K562 (cell line): ENCODE measurements around the gene TSSK2. TPM values are rescaled to one million over a fixed set of nuclear protein-coding genes. Genes with fewer than 3 reads are reported as not detected.

ENCODE experiments used
- COPS2 ChIP-seq: fragments of 450-650 bp; conservative IDR thresholded peaks from 2 replicates; pipeline ENCODE4 v1.6.1; 2016; ENCODE audit warnings: mild to moderate bottlenecking, moderate library complexity
- CREM ChIP-seq: IDR thresholded peaks from 2 replicates; pipeline ENCODE4 v1.6.1; 2014; ENCODE audit warnings: antibody characterized with exemption, low read depth
- CSDE1 ChIP-seq, 2 experiments: fragments of 450-650 bp; IDR thresholded peaks; 2 replicates each; pipeline ENCODE4 v1.6.1; 2016; ENCODE audit warnings: mild to moderate bottlenecking in 1 of 2
- E2F6 ChIP-seq, 2 experiments: IDR thresholded peaks; 2 replicates each; pipeline ENCODE4 v1.6.1; 2011; ENCODE audit warnings: borderline replicate concordance in 1 of 2, control low read depth in 1 of 2, low read depth in 1 of 2, low read length in 1 of 2, mild to moderate bottlenecking in 1 of 2, mixed read lengths in 1 of 2, moderate library complexity in 1 of 2; ENCODE audit not compliant: insufficient read depth in 1 of 2, insufficient read length in 1 of 2, poor library complexity in 1 of 2, severe bottlenecking in 1 of 2; ENCODE audit errors: extremely low read depth in 1 of 2
- ESRRB ChIP-seq: fragments of 250-450 bp; sonication (Bioruptor Pico); IDR thresholded peaks from 2 replicates; pipeline ENCODE4 v1.5.0; 2020; ENCODE audit warnings: mild to moderate bottlenecking, moderate library complexity, borderline replicate concordance
- HNRNPH1 ChIP-seq: fragments of 200-400 bp; formaldehyde crosslinking; optimal IDR thresholded peaks from 2 replicates; pipeline ENCODE3; 2017; ENCODE audit warnings: low read depth, mild to moderate bottlenecking, low read length, moderate library complexity
- MAZ ChIP-seq, 2 experiments: fragments of 450-650 bp in 1 of 2; sonication (generic) in 1 of 2; formaldehyde crosslinking; IDR thresholded peaks in 1 of 2; conservative IDR thresholded peaks in 1 of 2; 2 replicates each; pipeline versions ENCODE4 v1.4.0 to v1.5.0; 2020; ENCODE audit warnings: mild to moderate bottlenecking in 1 of 2, missing genetic modification reagents in 1 of 2
- MIER1 ChIP-seq: fragments of 450-650 bp; IDR thresholded peaks from 2 replicates; pipeline ENCODE4 v1.6.1; 2016; ENCODE audit warnings: antibody characterized with exemption, mild to moderate bottlenecking, low read depth
- NFIX ChIP-seq: fragments of 250-450 bp; sonication (Bioruptor Pico); IDR thresholded peaks from 2 replicates; pipeline ENCODE4 v1.4.0; 2020; ENCODE audit warnings: low read depth, mild to moderate bottlenecking, moderate library complexity
- NFRKB ChIP-seq: fragments of 450-650 bp; IDR thresholded peaks from 2 replicates; pipeline ENCODE4 v1.6.1; 2016; ENCODE audit warnings: low read depth
- NFYB ChIP-seq: IDR thresholded peaks from 2 replicates; pipeline ENCODE4 v1.6.1; 2011; ENCODE audit warnings: mild to moderate bottlenecking, moderate library complexity; ENCODE audit not compliant: insufficient read length; ENCODE audit errors: extremely low read depth
- NR2F6 ChIP-seq: fragments of 450-650 bp; formaldehyde crosslinking; IDR thresholded peaks from 2 replicates; pipeline ENCODE4 v1.4.0; 2020; ENCODE audit warnings: mild to moderate bottlenecking
- PHF20 ChIP-seq: fragments of 450-650 bp; IDR thresholded peaks from 2 replicates; pipeline ENCODE4 v1.6.1; 2018; ENCODE audit not compliant: partially characterized antibody
- POLR2H ChIP-seq: IDR thresholded peaks from 2 replicates; pipeline ENCODE4 v1.6.1; 2016; ENCODE audit warnings: missing genetic modification characterization, low read depth, mild to moderate bottlenecking, control low read depth, missing compliant biosample characterization, moderate library complexity
- POU5F1 ChIP-seq: fragments of 150-350 bp; IDR thresholded peaks from 2 replicates; pipeline ENCODE4 v1.6.1; 2014; ENCODE audit warnings: borderline replicate concordance, low read length, low read depth, mild to moderate bottlenecking; ENCODE audit not compliant: partially characterized antibody
- RFX7 ChIP-seq: fragments of 250-450 bp; sonication (Bioruptor Pico); IDR thresholded peaks from 2 replicates; pipeline ENCODE4 v1.5.1; 2021; ENCODE audit warnings: mild to moderate bottlenecking
- SIRT6 ChIP-seq: IDR thresholded peaks from one replicate; pipeline ENCODE4 v1.6.1; 2012; ENCODE audit warnings: low read depth, mild to moderate bottlenecking, control low read depth, inconsistent platforms, low read length, moderate library complexity
- TCF7 ChIP-seq: sonication (generic); IDR thresholded peaks from 2 replicates; pipeline ENCODE4 v1.6.1; 2016; ENCODE audit warnings: antibody characterized with exemption, borderline replicate concordance
- U2AF1 ChIP-seq: fragments of 200-400 bp; formaldehyde crosslinking; optimal IDR thresholded peaks from 2 replicates; pipeline ENCODE3; 2017; ENCODE audit warnings: mild to moderate bottlenecking, low read depth, low read length, moderate library complexity
- ZKSCAN1 ChIP-seq: fragments of 150-350 bp; IDR thresholded peaks from 2 replicates; pipeline ENCODE4 v1.6.1; 2016; ENCODE audit warnings: low read depth, low read length
- ZNF146 ChIP-seq: IDR thresholded peaks from one replicate; pipeline ENCODE4 v1.6.1; 2018; ENCODE audit warnings: missing compliant biosample characterization; ENCODE audit not compliant: unreplicated experiment
- ZNF175 ChIP-seq: fragments of 200-800 bp; sonication (Bioruptor generic); IDR thresholded peaks from 2 replicates; pipeline ENCODE4 v1.6.1; 2016; ENCODE audit warnings: low read depth, mild to moderate bottlenecking, missing genetic modification characterization, missing compliant biosample characterization
- ZNF77 ChIP-seq: fragments of 250-450 bp; sonication (Bioruptor Pico); IDR thresholded peaks from 2 replicates; pipeline ENCODE4 v1.5.0; 2020
- polyA plus RNA-seq, 8 experiments: library from polyadenylated mRNA; depleted of rRNA in 4 of 8; stranded (reverse) in 5 of 8; unstranded in 3 of 8; fragments of >200 nt; fragmentation: Nextera tagmentation in 2 of 8; fragmentation: Illumina TruSeq in 1 of 8; extraction: Ambion mirVana in 2 of 8; extraction: Trizol in 1 of 8; gene quantifications; 2 replicates each; pipeline versions ENCODE4 v1.2.1 to v1.2.3, GENCODE V29; 2011 to 2014; ENCODE audit warnings: inconsistent platforms in 1 of 8, missing spikeins in 1 of 8
- total RNA-seq, 7 experiments: library from RNA; depleted of rRNA in 6 of 7; stranded (reverse); fragments of >200 nt in 6 of 7; fragmentation: Illumina TruSeq in 2 of 7; extraction: Trizol in 2 of 7; gene quantifications; 2 replicates each; pipeline versions ENCODE4 v1.2.1 to v1.2.3, GENCODE V29; 2011 to 2021; ENCODE audit warnings: low replicate concordance in 1 of 7
- TF ChIP-seq, protein P1 (sequence below): fragments of 450-650 bp; formaldehyde crosslinking; IDR thresholded peaks from 2 replicates; pipeline ENCODE4 v1.4.0; 2022; ENCODE audit warnings: missing genetic modification characterization
- TF ChIP-seq, protein P2 (sequence below): fragments of 450-650 bp; formaldehyde crosslinking; IDR thresholded peaks from 2 replicates; pipeline ENCODE4 v1.4.0; 2020; ENCODE audit warnings: mild to moderate bottlenecking, moderate library complexity

TSSK2 gene
- total and polyA plus RNA-seq, 9 of the 15 experiments (the other 6 are each of a cell fraction or from before 2014, with no cell fraction given): 0.04 TPM; not detected in 8

- TF ChIP-seq ZKSCAN1: 0 out of 2 replicates have a peak, but pooled peaks have one; percentile 12
- TF ChIP-seq NFIX (CRISPR knock-in tag): no peak
- no peak for TF ChIP-seq ZNF77 (CRISPR knock-in tag)
- TF ChIP-seq ZNF146 (CRISPR knock-in tag): no peak
- no peak for TF ChIP-seq TCF7
- TF ChIP-seq HNRNPH1: no peak
- TF ChIP-seq NFYB: no peak
- TF ChIP-seq CSDE1 (IDR thresholded peaks at IDR 0.05): no peak
- TF ChIP-seq, protein P1, sequence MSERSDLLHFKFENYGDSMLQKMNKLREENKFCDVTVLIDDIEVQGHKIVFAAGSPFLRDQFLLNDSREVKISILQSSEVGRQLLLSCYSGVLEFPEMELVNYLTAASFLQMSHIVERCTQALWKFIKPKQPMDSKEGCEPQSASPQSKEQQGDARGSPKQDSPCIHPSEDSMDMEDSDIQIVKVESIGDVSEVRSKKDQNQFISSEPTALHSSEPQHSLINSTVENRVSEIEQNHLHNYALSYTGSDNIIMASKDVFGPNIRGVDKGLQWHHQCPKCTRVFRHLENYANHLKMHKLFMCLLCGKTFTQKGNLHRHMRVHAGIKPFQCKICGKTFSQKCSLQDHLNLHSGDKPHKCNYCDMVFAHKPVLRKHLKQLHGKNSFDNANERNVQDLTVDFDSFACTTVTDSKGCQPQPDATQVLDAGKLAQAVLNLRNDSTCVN (CRISPR knock-in tag): no peak
- no peak for TF ChIP-seq CREM
- peak; percentile 68 to 88 for TF ChIP-seq E2F6 (IDR thresholded peaks at IDR 0.05; ENCODE audit: borderline replicate concordance in 1 of 2, extremely low read depth in 1 of 2, insufficient read depth in 1 of 2, insufficient read length in 1 of 2, low read depth in 1 of 2, low read length in 1 of 2, poor library complexity in 1 of 2, severe bottlenecking in 1 of 2)
- TF ChIP-seq COPS2: no peak
- peak in 1 of 2 experiments; percentile 37; a peak in 2 of 4 replicates for TF ChIP-seq MAZ (CRISPR knock-in tag; conservative IDR thresholded peaks at IDR 0.05 in 1 of 2, IDR thresholded peaks at IDR 0.05 in 1 of 2)
- no peak for TF ChIP-seq PHF20
- no peak for TF ChIP-seq POLR2H (tag)
- peak; percentile 15 for TF ChIP-seq POU5F1
- peak; percentile 87 for TF ChIP-seq RFX7
- TF ChIP-seq ESRRB (CRISPR knock-in tag): no peak
- TF ChIP-seq MIER1: no peak
- TF ChIP-seq NR2F6 (CRISPR knock-in tag): peak; percentile 59
- no peak for TF ChIP-seq ZNF175
- no peak for TF ChIP-seq SIRT6
- TF ChIP-seq, protein P2, sequence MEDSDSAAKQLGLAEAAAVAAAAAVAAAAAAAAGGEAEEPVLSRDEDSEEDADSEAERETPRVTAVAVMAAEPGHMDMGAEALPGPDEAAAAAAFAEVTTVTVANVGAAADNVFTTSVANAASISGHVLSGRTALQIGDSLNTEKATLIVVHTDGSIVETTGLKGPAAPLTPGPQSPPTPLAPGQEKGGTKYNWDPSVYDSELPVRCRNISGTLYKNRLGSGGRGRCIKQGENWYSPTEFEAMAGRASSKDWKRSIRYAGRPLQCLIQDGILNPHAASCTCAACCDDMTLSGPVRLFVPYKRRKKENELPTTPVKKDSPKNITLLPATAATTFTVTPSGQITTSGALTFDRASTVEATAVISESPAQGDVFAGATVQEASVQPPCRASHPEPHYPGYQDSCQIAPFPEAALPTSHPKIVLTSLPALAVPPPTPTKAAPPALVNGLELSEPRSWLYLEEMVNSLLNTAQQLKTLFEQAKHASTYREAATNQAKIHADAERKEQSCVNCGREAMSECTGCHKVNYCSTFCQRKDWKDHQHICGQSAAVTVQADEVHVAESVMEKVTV (CRISPR knock-in tag): no peak
- TF ChIP-seq NFRKB: no peak
- TF ChIP-seq U2AF1: no peak
Observed at GRCh38 chr22:19178657-19179496, 47.8 kb downstream of the TSSK2 start, which contains the start of gene SLC25A1 (continued).
